ENCODE results near the gene DDAH1. TPM values are rescaled to one million over a fixed set of nuclear protein-coding genes. Genes with fewer than 3 reads are reported as not detected.

Gene DDAH1
- total and polyA plus RNA-seq, 4 donors: 13.6 to 57.2 (median 38.7) TPM

GRCh38 chr1:85494074-85494903 lies 29.3 kb upstream of the DDAH1 start:
- DNase-seq: peak in 1 of 3 donors; percentile 7
- no peaks in the 10 kb centered on the region for H3K27me3 ChIP-seq (ENCODE audit: control insufficient read depth in 3 of 3, insufficient read depth in 3 of 3, low read length in 2 of 3)
- 80 to 83% methylated on average over 1 of the region's 1 CpG for WGBS, 2 donors
- H3K9ac ChIP-seq (ENCODE audit: insufficient read depth in 1 of 2, low read length in 2 of 2): no peak overlapping the region
- no peaks in the 10 kb centered on the region for H3K36me3 ChIP-seq (ENCODE audit: control insufficient read depth in 4 of 4, insufficient read depth in 4 of 4, low read length in 4 of 4)
- ATAC-seq (ENCODE audit: insufficient read depth, low FRiP score): no peak
- no peak overlapping the region for H3K27ac ChIP-seq (ENCODE audit: low read depth in 1 of 2, low read length in 1 of 2)
- peaks cover 0 to 11% (median 3%) of the 10 kb centered on the region in 5 donors for H3K4me1 ChIP-seq (ENCODE audit: control insufficient read depth in 5 of 5, insufficient read depth in 5 of 5, low read length in 5 of 5)
- no peaks in the 10 kb centered on the region for H3K9me3 ChIP-seq (ENCODE audit: control insufficient read depth in 4 of 4, insufficient read depth in 3 of 4, low read length in 3 of 4)
- H3K4me3 ChIP-seq: no peak overlapping the region
- TF ChIP-seq CTCF (IDR thresholded peaks at IDR 0.05; ENCODE audit: control extremely low read depth, extremely low read depth): no peak

- no peaks in the 10 kb centered on the region for H3K36me3 ChIP-seq (ENCODE audit: control insufficient read depth in 4 of 4, insufficient read depth in 4 of 4, low read length in 4 of 4)
- H3K27ac ChIP-seq (ENCODE audit: low read depth in 1 of 2, low read length in 1 of 2): no peak overlapping the region
- H3K9ac ChIP-seq (ENCODE audit: insufficient read depth in 1 of 2, low read length in 2 of 2): no peak overlapping the region
- peaks cover 0 to 6% (median 1%) of the 10 kb centered on the region in 5 donors for H3K4me1 ChIP-seq (ENCODE audit: control insufficient read depth in 5 of 5, insufficient read depth in 5 of 5, low read length in 5 of 5)
- no peak for TF ChIP-seq CTCF (IDR thresholded peaks at IDR 0.05; ENCODE audit: control extremely low read depth, extremely low read depth)
- ATAC-seq (ENCODE audit: insufficient read depth, low FRiP score): no peak
- H3K9me3 ChIP-seq (ENCODE audit: control insufficient read depth in 4 of 4, insufficient read depth in 3 of 4, low read length in 3 of 4): no peaks in the 10 kb centered on the region
- H3K4me3 ChIP-seq: no peak overlapping the region
- no peak for DNase-seq
- no peaks in the 10 kb centered on the region for H3K27me3 ChIP-seq (ENCODE audit: control insufficient read depth in 3 of 3, insufficient read depth in 3 of 3, low read length in 2 of 3)
- WGBS, 2 donors: 88 to 91% methylated on average over 1 of the region's 1 CpG
Measured at GRCh38 chr1:85490270-85490985, 25.5 kb upstream of the DDAH1 start.

- Histone ChIP-seq H3K36me3 (ENCODE audit: control insufficient read depth in 4 of 4, insufficient read depth in 4 of 4, low read length in 4 of 4) (no peaks in the 10 kb centered on the region), H3K4me1 (ENCODE audit: control insufficient read depth in 5 of 5, insufficient read depth in 5 of 5, low read length in 5 of 5) (no peaks in the 10 kb centered on the region), H3K9me3 (ENCODE audit: control insufficient read depth in 4 of 4, insufficient read depth in 3 of 4, low read length in 3 of 4) (no peaks in the 10 kb centered on the region), H3K27ac (ENCODE audit: low read depth in 1 of 2, low read length in 1 of 2) (no peak overlapping the region), H3K27me3 (ENCODE audit: control insufficient read depth in 3 of 3, insufficient read depth in 3 of 3, low read length in 2 of 3) (no peaks in the 10 kb centered on the region), H3K4me3 (no peak overlapping the region), H3K9ac (ENCODE audit: insufficient read depth in 1 of 2, low read length in 2 of 2) (no peak overlapping the region)
- WGBS, 2 donors: 93 to 100% methylated on average over 1 of the region's 1 CpG
- ATAC-seq (ENCODE audit: insufficient read depth, low FRiP score): no peak
- no peak for DNase-seq
- TF ChIP-seq CTCF (IDR thresholded peaks at IDR 0.05; ENCODE audit: control extremely low read depth, extremely low read depth): no peak
Measured at GRCh38 chr1:85488126-85488525, 23.2 kb upstream of the DDAH1 start.
